ENCODE results near the gene SP8.

SP8 gene

DNA sequence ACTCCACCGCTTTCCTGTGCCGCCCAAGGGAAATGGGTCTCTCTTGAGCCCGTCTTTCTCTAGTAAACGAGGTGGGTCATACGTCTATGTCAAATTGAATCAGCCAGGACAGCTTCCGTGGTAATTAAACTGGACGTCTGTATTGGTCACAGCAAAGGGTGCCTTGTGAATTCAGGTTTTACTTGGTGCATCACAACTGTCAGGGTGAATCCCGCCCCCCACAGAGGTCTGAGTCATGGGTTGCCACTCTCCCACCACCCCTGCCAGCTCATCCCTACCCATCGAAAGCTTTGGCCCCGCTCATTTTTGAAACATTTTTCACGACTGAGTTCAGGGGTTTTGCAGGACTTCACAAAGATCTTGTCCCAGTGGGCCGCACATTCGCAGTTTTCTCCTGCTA lies 8.0 kb upstream of the SP8 start:
- DNase-seq (ENCODE audit: low spot score), result no peak

- DNase-seq (ENCODE audit: low spot score), result no peak
Measured at GRCh38 chr7:20793694-20794394, 7.2 kb upstream of the SP8 start.

- no peak for DNase-seq (ENCODE audit: low spot score)
Measured at GRCh38 chr7:20793248-20793647, 6.6 kb upstream of the SP8 start.

- no peak for DNase-seq (ENCODE audit: low spot score)
Measured at GRCh38 chr7:20791538-20792434, 5.1 kb upstream of the SP8 start.

- no peak for DNase-seq (ENCODE audit: low spot score)
Measured at GRCh38 chr7:20790375-20790774, 3.7 kb upstream of the SP8 start.

DNA sequence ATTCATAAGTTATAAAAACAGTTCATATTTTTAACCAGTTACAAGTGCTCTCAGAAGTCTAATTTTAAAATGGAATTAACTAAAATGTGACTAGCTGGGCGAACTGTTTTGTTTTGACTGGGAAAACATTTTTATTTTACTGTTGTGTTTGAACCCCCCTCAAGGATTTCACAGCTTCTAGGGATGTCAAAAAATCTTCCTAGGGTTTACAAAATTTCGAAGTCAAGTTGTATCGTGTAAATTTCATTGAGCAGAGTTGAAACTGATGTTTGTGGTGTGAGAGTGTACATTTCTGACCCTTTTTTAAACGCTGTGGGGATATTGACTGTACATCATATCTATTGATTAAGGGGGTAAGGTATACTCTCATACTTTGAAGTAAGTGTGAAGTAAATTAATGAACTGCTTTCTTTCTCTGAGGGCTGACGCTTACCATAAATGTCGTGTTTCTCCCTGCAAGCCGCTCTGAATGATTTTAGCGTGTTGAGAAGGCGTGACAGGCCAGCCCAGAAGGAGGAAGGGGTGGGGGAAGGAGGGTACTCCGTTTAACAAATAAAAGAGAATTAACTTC lies 1.8 kb upstream of the SP8 start:
- DNase-seq (ENCODE audit: low spot score), result no peak

GRCh38 chr7:20787660-20788419 lies 1.2 kb upstream of the SP8 start:
- DNase-seq (ENCODE audit: low spot score), result no peak

DNA sequence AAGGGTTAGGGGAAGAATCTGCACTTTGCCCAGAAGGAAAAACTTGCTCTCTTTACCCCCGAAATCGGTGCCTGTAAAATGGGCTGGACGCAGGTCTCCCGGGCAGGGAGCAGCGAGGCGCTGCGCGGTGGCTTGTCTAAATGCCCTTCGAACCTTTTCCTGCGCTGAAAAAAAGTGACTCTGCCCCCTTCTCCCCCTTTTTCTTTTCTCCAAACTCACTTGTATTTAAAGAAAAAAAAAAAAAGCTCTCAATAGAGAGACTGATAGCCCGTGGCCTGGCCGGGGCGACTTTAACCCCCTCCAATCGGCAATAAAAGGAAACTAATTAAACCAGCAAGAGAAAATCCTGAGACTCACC lies 286 bp downstream of the SP8 start:
- no peak for DNase-seq (ENCODE audit: low spot score)

- no peak for DNase-seq (ENCODE audit: low spot score)
Measured at GRCh38 chr7:20786049-20786412, 655 bp downstream of the SP8 start.

GRCh38 chr7:20785157-20786048 lies 1.3 kb downstream of the SP8 start:
- no peak for DNase-seq (ENCODE audit: low spot score)

DNA sequence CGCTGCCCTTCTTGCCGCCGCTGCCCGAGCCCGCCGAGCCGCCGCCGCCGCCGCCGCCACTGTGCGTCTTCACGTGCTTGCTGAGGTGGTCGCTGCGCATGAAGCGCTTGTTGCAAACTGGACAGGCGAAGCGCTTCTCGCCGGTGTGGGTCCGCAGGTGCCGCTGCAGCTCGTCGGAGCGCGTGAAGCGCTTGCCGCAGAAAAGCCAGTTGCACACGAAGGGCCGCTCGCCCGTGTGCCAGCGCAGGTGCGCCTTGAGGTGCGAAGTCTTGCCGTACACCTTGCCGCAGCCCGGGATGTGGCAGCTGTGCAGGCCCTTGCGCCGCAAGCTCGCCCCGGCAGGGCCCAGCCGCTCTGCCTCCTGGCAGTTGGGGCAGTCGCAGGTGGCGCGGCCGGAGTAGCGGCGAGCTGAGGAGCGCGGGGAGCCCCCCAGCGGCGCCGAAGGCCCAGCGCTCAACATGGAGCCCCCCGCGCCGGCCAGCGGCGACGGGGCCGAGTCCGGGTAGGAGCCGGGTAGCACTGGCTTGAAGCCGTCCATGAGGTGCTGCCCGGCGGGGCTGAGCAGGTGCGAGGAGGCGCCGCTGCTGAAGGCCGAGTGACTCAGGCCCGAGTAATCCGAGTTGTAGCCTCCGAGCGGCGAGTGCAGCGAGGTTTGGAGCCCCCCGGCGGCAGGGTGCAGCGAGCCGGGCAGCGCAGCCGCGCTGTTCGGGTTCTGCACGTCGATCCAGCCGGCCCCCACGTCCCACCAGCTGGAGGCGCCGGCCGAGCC lies 2.1 kb downstream of the SP8 start:
- DNase-seq (ENCODE audit: low spot score), result no peak

- no peak for DNase-seq (ENCODE audit: low spot score)
Measured at GRCh38 chr7:20783700-20784387, 2.8 kb downstream of the SP8 start.

DNA sequence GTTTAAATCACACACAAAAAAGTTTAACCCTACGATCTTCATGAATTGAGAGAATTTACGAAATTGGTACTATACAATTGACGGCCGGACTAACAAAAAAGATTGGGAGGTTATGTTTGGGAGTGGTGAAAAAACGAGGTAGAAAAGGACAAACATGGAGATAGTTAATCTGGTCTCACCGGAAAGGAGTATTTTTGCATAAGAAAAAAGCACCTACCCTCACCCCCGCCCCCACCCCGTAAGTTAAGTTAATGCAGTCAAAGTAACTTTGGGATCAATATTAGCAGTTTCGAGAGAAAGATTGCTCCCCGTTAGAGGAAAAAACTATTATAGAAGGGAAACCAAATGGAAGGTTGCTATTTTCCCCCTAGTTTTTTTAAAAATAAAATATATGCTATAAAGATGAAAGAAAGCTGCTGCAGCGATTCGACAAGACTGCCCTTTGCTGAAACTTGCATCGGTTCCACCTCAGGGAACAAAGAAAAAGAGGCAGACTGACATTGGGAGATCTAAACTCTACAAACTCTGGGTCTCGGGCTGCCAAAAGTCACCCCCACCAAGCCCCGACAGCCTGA lies 3.5 kb downstream of the SP8 start:
- no peak for DNase-seq (ENCODE audit: low spot score)

DNA sequence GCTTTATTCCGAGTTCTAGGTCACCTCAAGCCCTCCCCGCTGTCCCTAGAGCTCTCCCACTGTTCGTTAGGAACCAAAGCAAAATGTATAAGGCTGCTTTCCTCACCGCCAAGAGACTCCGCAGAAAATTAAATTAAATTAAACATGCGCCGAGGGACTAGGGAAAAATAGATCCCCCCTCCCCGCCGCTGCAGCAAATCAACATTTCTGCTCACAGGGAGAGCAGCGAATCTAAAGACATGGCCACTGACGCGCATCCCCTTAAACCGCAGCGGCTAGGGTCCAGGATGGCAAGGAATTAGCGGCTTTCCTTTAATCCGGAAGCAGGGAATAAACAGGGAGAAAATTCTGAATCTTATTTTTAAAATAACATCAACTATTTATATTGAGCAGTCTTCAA lies 7.6 kb downstream of the SP8 start:
- no peak for DNase-seq (ENCODE audit: low spot score)

DNA sequence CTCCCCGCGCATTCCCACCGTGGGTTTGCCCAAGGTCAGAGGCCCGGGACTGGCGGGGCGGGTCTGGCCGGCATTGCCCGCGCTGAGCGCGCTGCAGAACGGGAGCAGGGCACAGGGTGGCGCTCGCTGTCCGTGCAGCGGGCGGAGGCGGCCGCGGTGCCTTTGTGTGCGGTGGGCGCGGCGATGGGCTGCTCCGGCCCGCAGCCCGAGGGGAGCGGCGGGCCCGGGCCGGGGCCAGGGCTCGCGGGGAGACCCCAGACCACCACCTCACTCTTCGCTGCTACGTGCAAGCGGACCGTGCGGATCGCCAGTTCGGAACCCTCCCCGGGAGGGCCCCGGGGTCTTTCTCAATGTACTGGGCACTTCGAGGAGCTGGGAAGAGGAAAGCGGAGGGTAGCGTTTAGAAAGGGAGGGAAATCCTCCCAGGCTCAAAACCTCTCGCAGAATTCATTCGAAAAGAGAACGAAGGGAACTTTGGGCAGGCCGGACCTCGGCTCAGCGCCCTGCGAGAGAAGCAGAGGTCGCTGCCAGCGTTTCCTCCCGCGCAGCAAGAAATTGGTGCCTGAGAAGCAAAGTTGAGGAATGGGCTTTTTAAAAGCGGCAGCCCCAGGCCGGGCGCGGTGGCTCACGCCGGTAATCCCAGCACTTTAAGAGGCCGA lies 8.5 kb downstream of the SP8 start:
- DNase-seq (ENCODE audit: low spot score), result no peak

GRCh38 chr7:20777377-20778062 lies 9.2 kb downstream of the SP8 start:
- DNase-seq (ENCODE audit: low spot score), result no peak

- no peak for DNase-seq (ENCODE audit: low spot score)
Measured at GRCh38 chr7:20776942-20777341, 9.7 kb downstream of the SP8 start.

GRCh38 chr7:20776214-20776911 lies 10.3 kb downstream of the SP8 start:
- no peak for DNase-seq (ENCODE audit: low spot score)
